ENCODE data around the gene ARHGAP26.

DNA sequence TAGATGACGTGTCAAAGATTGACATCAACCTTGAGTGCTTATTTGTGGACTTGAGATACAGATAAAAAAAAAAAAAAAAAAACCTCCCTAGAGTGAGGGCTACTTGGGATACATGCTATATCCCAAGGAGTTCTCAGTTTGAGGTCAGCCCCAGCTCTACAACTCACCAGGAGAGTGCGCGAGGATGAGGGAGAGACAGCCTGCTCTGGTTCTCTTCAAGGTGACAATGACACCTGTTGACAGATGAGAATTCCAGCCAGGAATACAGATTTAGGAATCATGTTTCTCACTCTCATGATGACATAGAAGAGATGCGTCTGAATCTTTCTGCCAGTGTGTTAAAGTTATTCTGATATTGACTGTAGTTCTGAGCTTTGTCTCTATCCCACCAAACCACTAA is 24.9 kb upstream of the ARHGAP26 start:
- TF ChIP-seq CTCF (IDR thresholded peaks at IDR 0.05; ENCODE audit: extremely low read depth in 1 of 2, insufficient read depth in 1 of 2, low read depth in 1 of 2, low read length in 2 of 2) (no peak), POLR2AphosphoS5 (IDR thresholded peaks at IDR 0.05; ENCODE audit: insufficient read depth, low read depth, low read length) (no peak), JUN (IDR thresholded peaks at IDR 0.05; ENCODE audit: borderline replicate concordance, insufficient read depth, insufficient read length, low read depth) (no peak), POLR2A (IDR thresholded peaks at IDR 0.05; ENCODE audit: low read depth, low read length) (no peak), FOS (IDR thresholded peaks at IDR 0.05; ENCODE audit: borderline replicate concordance, insufficient read depth, low read length) (no peak)
